Thoracic aorta (tissue), 2 donors: ENCODE data around the gene SEH1L. TPM values are rescaled to one million over a fixed set of nuclear protein-coding genes. Genes with fewer than 3 reads are reported as not detected.
"Not testable (repeated sequence)": the region's sequence is repeated elsewhere in the genome, so short reads cannot be mapped to it uniquely, and the experiment has no call there.

Experiments used
- ATAC-seq: fragments of 150-250 bp; one replicate; pipeline ENCODE4 v1.8.0; 2017; ENCODE audit warnings: low read depth; ENCODE audit not compliant: insufficient number of reproducible peaks, low FRiP score
- DNase-seq: peaks from one replicate; pipeline ENCODE4 v3.0.0-alpha.2; 2020; ENCODE audit warnings: low spot score
- H3K27ac ChIP-seq, 2 donors: fragments of 200-600 bp; sonication (generic); 1 replicate in 1 of 2; 2 replicates in 1 of 2; pipeline ENCODE4 v1.5.1; 2016; ENCODE audit warnings: mild to moderate bottlenecking in 2 of 2, moderate library complexity in 2 of 2
- H3K27me3 ChIP-seq: fragments of 200-600 bp; sonication (generic); replicated peaks from 2 replicates; pipeline ENCODE4 v1.6.0; 2016; ENCODE audit warnings: mild to moderate bottlenecking; ENCODE audit not compliant: insufficient read depth
- H3K36me3 ChIP-seq: fragments of 200-600 bp; sonication (generic); one replicate; pipeline ENCODE4 v1.5.1; 2016
- H3K4me1 ChIP-seq, 2 donors: fragments of 200-600 bp; sonication (generic); 1 replicate in 1 of 2; 2 replicates in 1 of 2; pipeline versions ENCODE4 v1.5.1 to v1.6.0; 2016; ENCODE audit warnings: low read depth in 2 of 2, mild to moderate bottlenecking in 1 of 2; ENCODE audit not compliant: control insufficient read depth in 1 of 2
- H3K4me3 ChIP-seq: fragments of 200-600 bp; sonication (generic); 2 replicates; pipeline ENCODE4 v1.5.1; 2016; ENCODE audit warnings: mild to moderate bottlenecking
- H3K9me3 ChIP-seq: fragments of 200-600 bp; sonication (generic); 2 replicates; pipeline ENCODE4 v1.5.1; 2016
- CTCF ChIP-seq: fragments of 200-600 bp; sonication (generic); IDR thresholded peaks from one replicate; pipeline ENCODE4 v1.5.1; 2019; ENCODE audit warnings: antibody characterized with exemption
- total RNA-seq, 2 donors: library from RNA; depleted of rRNA; stranded (reverse); fragments of >200 nt; gene quantifications; one replicate each; pipeline versions ENCODE4 v1.1.0 to v1.2.3, GENCODE V29; 2016

Gene SEH1L
- total RNA-seq, 2 donors from 2014 or later: 26.7 to 61.1 TPM

GRCh38 chr18:12968619-12969018 is 20.8 kb downstream of the SEH1L start:
- Histone ChIP-seq H3K36me3 (peaks cover 3% of the 10 kb centered on the region), H3K27ac (no peak overlapping the region), H3K9me3 (no peaks in the 10 kb centered on the region), H3K27me3 (no peaks in the 10 kb centered on the region), H3K4me1 (no peaks in the 10 kb centered on the region), H3K4me3 (no peak overlapping the region)
- TF ChIP-seq CTCF: no peak
- ATAC-seq: no peak
- no peak for DNase-seq

- ATAC-seq: no peak
- no peak for DNase-seq
- peaks cover 21% of the 10 kb centered on the region for H3K36me3 ChIP-seq
- no peak overlapping the region for H3K4me3 ChIP-seq
- H3K27ac ChIP-seq: no peak overlapping the region
- no peak for TF ChIP-seq CTCF
- H3K9me3 ChIP-seq: no peaks in the 10 kb centered on the region
- no peaks in the 10 kb centered on the region for H3K4me1 ChIP-seq
- H3K27me3 ChIP-seq: no peaks in the 10 kb centered on the region
Measured at GRCh38 chr18:12973562-12974213, 25.9 kb downstream of the SEH1L start.

GRCh38 chr18:12975488-12975887 is 27.7 kb downstream of the SEH1L start:
- ATAC-seq: no peak
- Histone ChIP-seq H3K36me3 (peaks cover 21% of the 10 kb centered on the region), H3K27me3 (no peaks in the 10 kb centered on the region)

GRCh38 chr18:12976305-12976704 is 28.5 kb downstream of the SEH1L start:
- TF ChIP-seq CTCF: no peak
- no peak for ATAC-seq
- H3K9me3 ChIP-seq: no peaks in the 10 kb centered on the region
- H3K4me3 ChIP-seq: no peak overlapping the region
- DNase-seq: no peak
- H3K27ac ChIP-seq: no peak overlapping the region
- H3K27me3 ChIP-seq: no peaks in the 10 kb centered on the region
- H3K4me1 ChIP-seq: no peaks in the 10 kb centered on the region
- H3K36me3 ChIP-seq: peaks cover 21% of the 10 kb centered on the region

More at GRCh38 chr18:12975488-12975887, 27.7 kb downstream of the SEH1L start:
- TF ChIP-seq CTCF: no peak
- H3K27ac ChIP-seq: no peak overlapping the region
- H3K4me3 ChIP-seq: no peak overlapping the region
- no peaks in the 10 kb centered on the region for H3K9me3 ChIP-seq
- H3K4me1 ChIP-seq: no peaks in the 10 kb centered on the region
- no peak for DNase-seq

- not testable (repeated sequence) for H3K27ac ChIP-seq, H3K4me1 ChIP-seq, ATAC-seq, H3K27me3 ChIP-seq, H3K4me3 ChIP-seq, DNase-seq, H3K9me3 ChIP-seq
- H3K36me3 ChIP-seq: peaks cover 14% of the 10 kb centered on the region
Measured at GRCh38 chr18:12980065-12980464, 32.3 kb downstream of the SEH1L start.
